Progenitor cell of endocrine pancreas (in vitro differentiated cells): Measurements from ENCODE around the gene CTU2. TPM values are rescaled to one million over a fixed set of nuclear protein-coding genes. Genes with fewer than 3 reads are reported as not detected.

Experiments
- DNase-seq: peaks from one replicate; pipeline ENCODE4 v3.0.0; 2021; ENCODE audit warnings: low spot score; ENCODE audit not compliant: unreplicated experiment
- H3K27ac Mint-ChIP-seq: 2 replicates; pipeline ENCODE4 v1.8.0; 2021; ENCODE audit warnings: mild to moderate bottlenecking, moderate library complexity, mixed read lengths
- H3K27me3 Mint-ChIP-seq: 2 replicates; pipeline ENCODE4 v1.8.0; 2021; ENCODE audit warnings: mixed read lengths
- H3K36me3 Mint-ChIP-seq: 2 replicates; pipeline ENCODE4 v1.8.0; 2022; ENCODE audit warnings: mixed read lengths; ENCODE audit not compliant: insufficient read depth
- H3K4me1 Mint-ChIP-seq: 2 replicates; pipeline ENCODE4 v1.8.0; 2021; ENCODE audit warnings: low read depth, mixed read lengths
- H3K4me3 Mint-ChIP-seq: 2 replicates; pipeline ENCODE4 v1.8.0; 2021; ENCODE audit warnings: low read depth, mild to moderate bottlenecking, moderate library complexity, mixed read lengths
- H3K9me3 Mint-ChIP-seq: 2 replicates; pipeline ENCODE4 v1.8.0; 2021; ENCODE audit warnings: low read depth, mixed read lengths
- CTCF ChIP-seq: fragments of 200-600 bp; sonication (generic); IDR thresholded peaks from one replicate; pipeline ENCODE4 v1.5.0; 2021; ENCODE audit warnings: antibody characterized with exemption, mild to moderate bottlenecking; ENCODE audit not compliant: unreplicated experiment
- microRNA-seq: library from miRNA; unstranded; fragments of <30 nt; microRNA quantifications from one replicate; pipeline ENCODE4 v1.1.0, GENCODE V29; 2020; ENCODE audit warnings: borderline number of aligned reads; ENCODE audit not compliant: unreplicated experiment
- total RNA-seq: library from RNA; stranded (reverse); gene quantifications from 2 replicates; pipeline ENCODE4 v1.2.1, GENCODE V29; 2021

CTU2 gene
- total RNA-seq, 1 donor from 2014 or later: 17.2 TPM

- Mint-ChIP-seq H3K36me3 (no peaks in the 10 kb centered on the region), H3K9me3 (no peaks in the 10 kb centered on the region), H3K27me3 (no peaks in the 10 kb centered on the region), H3K4me1 (peaks cover 34% of the 10 kb centered on the region), H3K4me3 (no peak overlapping the region), H3K27ac (peak overlapping the region; percentile 98)
- no peak for DNase-seq
- TF ChIP-seq CTCF: no peak
Observed at GRCh38 chr16:88764080-88764479, 57.8 kb downstream of the CTU2 start.

GRCh38 chr16:88764913-88765349, 58.6 kb downstream of the CTU2 start:
- Mint-ChIP-seq H3K27ac (peak overlapping the region; percentile 71), H3K27me3 (no peaks in the 10 kb centered on the region), H3K36me3 (no peaks in the 10 kb centered on the region), H3K4me1 (peaks cover 34% of the 10 kb centered on the region), H3K9me3 (no peaks in the 10 kb centered on the region), H3K4me3 (no peak overlapping the region)
- TF ChIP-seq CTCF: no peak
- no peak for DNase-seq

Small RNA genes lying within 50 kb of the gene (microRNA-seq; reads per million reads assigned to microRNA genes)
- gene MIR4722: not detected

Other genes with a start within 250 kb of the CTU2 start
- gene ZC3H18, start 136.1 kb upstream of the CTU2 start, total RNA-seq: 67.5 and 70.7 TPM in 2 replicates
- gene IL17C, start 67.9 kb upstream of the CTU2 start, total RNA-seq: 0.29 TPM in 2 replicates
- gene CYBA, start 55.5 kb upstream of the CTU2 start, total RNA-seq: 111 and 112 TPM in 2 replicates
- 78.1 and 78.5 TPM in 2 replicates for gene MVD, start 43.4 kb upstream of the CTU2 start, total RNA-seq
- gene SNAI3, start 20.0 kb upstream of the CTU2 start, total RNA-seq: 1.2 and 1.9 TPM in 2 replicates
- gene RNF166, start 95 bp upstream of the CTU2 start, total RNA-seq: 19.4 and 21.5 TPM in 2 replicates
- 37.7 and 44.7 TPM in 2 replicates for gene PIEZO1, start 78.7 kb downstream of the CTU2 start, total RNA-seq
- 22.8 and 25.3 TPM in 2 replicates for gene CDT1, start 97.3 kb downstream of the CTU2 start, total RNA-seq
- gene APRT, start 105.4 kb downstream of the CTU2 start, total RNA-seq: 100 and 115 TPM in 2 replicates
- gene GALNS, start 150.4 kb downstream of the CTU2 start, total RNA-seq: 32.7 and 34.6 TPM in 2 replicates
- 74.9 and 86.2 TPM in 2 replicates for gene TRAPPC2L, start 150.6 kb downstream of the CTU2 start, total RNA-seq
- gene PABPN1L, start 160.2 kb downstream of the CTU2 start, total RNA-seq: 0.46 TPM in 1 of 2 replicates, not detected in the other